HCEC 1CT (cell line): ENCODE data around the gene PSMD5.
A peak's percentile ranks its signal among the peaks of the same experiment; 100 is the strongest.

Experiments used
- DNase-seq: peaks from one replicate; pipeline ENCODE4 v3.0.0-alpha.2; 2017

Gene PSMD5

GRCh38 chr9:120842685-120843485 is at the start of gene PSMD5:
Gene PSMD5 (minus strand): TSS chr9:120842922. CDS start chr9:120842909, 13 bp downstream.
- peak; percentile 100 for DNase-seq

- DNase-seq, result no peak
These were observed 49.4 kb upstream of the PSMD5 start for GRCh38 chr9:120891884-120892747.

- DNase-seq, result peak; percentile 80
These were observed 48.6 kb upstream of the PSMD5 start for GRCh38 chr9:120891245-120891883.

GRCh38 chr9:120890320-120891244 is 47.9 kb upstream of the PSMD5 start:
- no peak for DNase-seq

GRCh38 chr9:120889606-120890271 is 47.0 kb upstream of the PSMD5 start:
- DNase-seq, result no peak

GRCh38 chr9:120888626-120889025 is 45.9 kb upstream of the PSMD5 start:
- no peak for DNase-seq

- DNase-seq, result peak; percentile 58
These were observed 43.8 kb upstream of the PSMD5 start for GRCh38 chr9:120886490-120886967.

GRCh38 chr9:120885958-120886357 is 43.2 kb upstream of the PSMD5 start:
- no peak for DNase-seq

- no peak for DNase-seq
These were observed 42.7 kb upstream of the PSMD5 start for GRCh38 chr9:120885457-120885856.

GRCh38 chr9:120883608-120883996 is 40.9 kb upstream of the PSMD5 start:
- DNase-seq, result no peak

GRCh38 chr9:120882935-120883607 is 40.3 kb upstream of the PSMD5 start:
- DNase-seq, result no peak

GRCh38 chr9:120879446-120879845 is 36.7 kb upstream of the PSMD5 start:
- DNase-seq, result no peak

GRCh38 chr9:120878188-120879130 is 35.7 kb upstream of the PSMD5 start:
- no peak for DNase-seq

GRCh38 chr9:120877276-120878034 is 34.7 kb upstream of the PSMD5 start:
- DNase-seq, result peak; percentile 57

GRCh38 chr9:120876842-120877240 is 34.1 kb upstream of the PSMD5 start, which contains the start of gene PHF19:
Gene PHF19 (minus strand): TSS chr9:120877188. CDS start chr9:120874741, 2,447 bp downstream.
- DNase-seq, result peak; percentile 58

- peak; percentile 94 for DNase-seq
These were observed 33.5 kb upstream of the PSMD5 start for GRCh38 chr9:120875954-120876841.

GRCh38 chr9:120875643-120875953 is 32.9 kb upstream of the PSMD5 start:
- DNase-seq, result no peak

GRCh38 chr9:120875195-120875565 is 32.5 kb upstream of the PSMD5 start:
- DNase-seq, result no peak
